HL-60 (cell line): ENCODE results near the gene CDYL2.

ENCODE experiments used
- DNase-seq, 2 experiments: peaks; one replicate each; pipeline ENCODE4 v3.0.0-alpha.2; 2010 to 2020; ENCODE audit warnings: low read depth in 1 of 2, low spot score in 1 of 2
- H3K27ac ChIP-seq: fragments of 250-450 bp; sonication (Bioruptor Pico); replicated peaks from 2 replicates; pipeline ENCODE4 v1.5.1; 2020; ENCODE audit warnings: mild to moderate bottlenecking, moderate library complexity
- H3K27me3 ChIP-seq: fragments of 250-450 bp; sonication (Bioruptor Pico); 2 replicates; pipeline ENCODE4 v1.5.1; 2021; ENCODE audit warnings: mild to moderate bottlenecking, moderate library complexity; ENCODE audit not compliant: insufficient read depth, poor library complexity, severe bottlenecking
- H3K4me3 ChIP-seq: replicated peaks from 2 replicates; pipeline ENCODE4 v1.5.1; 2011; ENCODE audit warnings: mild to moderate bottlenecking, control low read depth, low read length; ENCODE audit not compliant: insufficient read depth
- CTCF ChIP-seq: IDR thresholded peaks from one replicate; pipeline ENCODE4 v1.5.1; 2011; ENCODE audit warnings: low read length, control low read depth, inconsistent platforms; ENCODE audit not compliant: insufficient read depth
- GABPA ChIP-seq: IDR thresholded peaks from 2 replicates; pipeline ENCODE4 v1.6.1; 2012; ENCODE audit warnings: low read depth
- POLR2AphosphoS5 ChIP-seq: IDR thresholded peaks from 2 replicates; pipeline ENCODE4 v1.6.1; 2012; ENCODE audit warnings: low read depth
- SPI1 ChIP-seq: IDR thresholded peaks from 2 replicates; pipeline ENCODE4 v1.6.1; 2012; ENCODE audit warnings: low read depth, mild to moderate bottlenecking, borderline replicate concordance
- TF ChIP-seq, protein P1 (sequence below): IDR thresholded peaks from 2 replicates; pipeline ENCODE4 v1.6.1; 2012; ENCODE audit warnings: low read depth; ENCODE audit not compliant: insufficient replicate concordance

Gene CDYL2

GRCh38 chr16:80563066-80563465 lies 241.3 kb downstream of the CDYL2 start:
- DNase-seq, result no peak
- Histone ChIP-seq H3K27ac (no peak overlapping the region), H3K4me3 (no peak overlapping the region), H3K27me3 (no peaks in the 10 kb centered on the region)
- no peak for TF ChIP-seq CTCF
- no peak for TF ChIP-seq POLR2AphosphoS5
- no peak for TF ChIP-seq SPI1
- TF ChIP-seq GABPA, result no peak
- TF ChIP-seq, protein P1, sequence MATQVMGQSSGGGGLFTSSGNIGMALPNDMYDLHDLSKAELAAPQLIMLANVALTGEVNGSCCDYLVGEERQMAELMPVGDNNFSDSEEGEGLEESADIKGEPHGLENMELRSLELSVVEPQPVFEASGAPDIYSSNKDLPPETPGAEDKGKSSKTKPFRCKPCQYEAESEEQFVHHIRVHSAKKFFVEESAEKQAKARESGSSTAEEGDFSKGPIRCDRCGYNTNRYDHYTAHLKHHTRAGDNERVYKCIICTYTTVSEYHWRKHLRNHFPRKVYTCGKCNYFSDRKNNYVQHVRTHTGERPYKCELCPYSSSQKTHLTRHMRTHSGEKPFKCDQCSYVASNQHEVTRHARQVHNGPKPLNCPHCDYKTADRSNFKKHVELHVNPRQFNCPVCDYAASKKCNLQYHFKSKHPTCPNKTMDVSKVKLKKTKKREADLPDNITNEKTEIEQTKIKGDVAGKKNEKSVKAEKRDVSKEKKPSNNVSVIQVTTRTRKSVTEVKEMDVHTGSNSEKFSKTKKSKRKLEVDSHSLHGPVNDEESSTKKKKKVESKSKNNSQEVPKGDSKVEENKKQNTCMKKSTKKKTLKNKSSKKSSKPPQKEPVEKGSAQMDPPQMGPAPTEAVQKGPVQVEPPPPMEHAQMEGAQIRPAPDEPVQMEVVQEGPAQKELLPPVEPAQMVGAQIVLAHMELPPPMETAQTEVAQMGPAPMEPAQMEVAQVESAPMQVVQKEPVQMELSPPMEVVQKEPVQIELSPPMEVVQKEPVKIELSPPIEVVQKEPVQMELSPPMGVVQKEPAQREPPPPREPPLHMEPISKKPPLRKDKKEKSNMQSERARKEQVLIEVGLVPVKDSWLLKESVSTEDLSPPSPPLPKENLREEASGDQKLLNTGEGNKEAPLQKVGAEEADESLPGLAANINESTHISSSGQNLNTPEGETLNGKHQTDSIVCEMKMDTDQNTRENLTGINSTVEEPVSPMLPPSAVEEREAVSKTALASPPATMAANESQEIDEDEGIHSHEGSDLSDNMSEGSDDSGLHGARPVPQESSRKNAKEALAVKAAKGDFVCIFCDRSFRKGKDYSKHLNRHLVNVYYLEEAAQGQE, result no peak

- H3K27ac ChIP-seq, result no peak overlapping the region
- DNase-seq, result no peak
- H3K4me3 ChIP-seq, result no peak overlapping the region
- no peaks in the 10 kb centered on the region for H3K27me3 ChIP-seq
- TF ChIP-seq CTCF (no peak), GABPA (no peak), SPI1 (no peak), POLR2AphosphoS5 (no peak)
- TF ChIP-seq, protein P1, result no peak
Observed at GRCh38 chr16:80559369-80559768, 245.0 kb downstream of the CDYL2 start.

- TF ChIP-seq POLR2AphosphoS5 (no peak), SPI1 (no peak), GABPA (no peak), CTCF (no peak)
- TF ChIP-seq, protein P1, result no peak
- Histone ChIP-seq H3K27ac (no peak overlapping the region), H3K27me3 (no peaks in the 10 kb centered on the region), H3K4me3 (no peak overlapping the region)
- DNase-seq, result no peak
Observed at GRCh38 chr16:80557037-80557436, 247.4 kb downstream of the CDYL2 start.
